Measurements from ENCODE around the gene ZNF469. TPM values are rescaled to one million over a fixed set of nuclear protein-coding genes. Genes with fewer than 3 reads are reported as not detected.

ZNF469 gene
- total and polyA plus RNA-seq, 2 donors (not counting 3 experiments of a cell fraction or from before 2014, with no cell fraction given): 0.90 to 5.7 TPM

GRCh38 chr16:88403794-88404581 lies 21.2 kb downstream of the ZNF469 start:
- DNase-seq (ENCODE audit: low read depth, low spot score) (no peak), FAIRE-seq (no peak)
- Histone ChIP-seq H3K36me3 (ENCODE audit: control insufficient read depth in 2 of 2, extremely low read depth in 1 of 2, insufficient read depth in 2 of 2, low read length in 2 of 2) (no peaks in the 10 kb centered on the region), H3K4me2 (ENCODE audit: insufficient read depth, low read length) (no peak overlapping the region), H3K27me3 (ENCODE audit: control insufficient read depth in 2 of 2, insufficient read depth in 2 of 2, low read length in 2 of 2) (no peaks in the 10 kb centered on the region), H3K27ac (ENCODE audit: insufficient read depth, low read depth, low read length) (no peak overlapping the region), H3K9me3 (replicated peaks; ENCODE audit: control insufficient read depth, insufficient read depth, low read length) (no peaks in the 10 kb centered on the region), H3K9me1 (replicated peaks; ENCODE audit: control insufficient read depth, extremely low read depth, insufficient read depth, low read length) (no peaks in the 10 kb centered on the region), H2AFZ (ENCODE audit: low read depth, low read length) (no peak overlapping the region), H3K79me2 (ENCODE audit: control insufficient read depth, insufficient read depth, low read length) (no peaks in the 10 kb centered on the region), H4K20me1 (replicated peaks; ENCODE audit: control insufficient read depth, extremely low read depth, insufficient read depth, low read length) (no peaks in the 10 kb centered on the region), H3K4me3 (replicated peaks in 1 of 3; ENCODE audit: insufficient read depth in 1 of 3, low read depth in 1 of 3, low read length in 3 of 3) (no peak overlapping the region), H3K9ac (replicated peaks; ENCODE audit: extremely low read depth, insufficient read depth, low read length) (no peak overlapping the region), H3K4me1 (ENCODE audit: control insufficient read depth, extremely low read depth, insufficient read depth, low read length) (no peaks in the 10 kb centered on the region)
- TF ChIP-seq POLR2AphosphoS5 (IDR thresholded peaks at IDR 0.05; ENCODE audit: insufficient read depth, low read depth, low read length) (no peak), CTCF (IDR thresholded peaks at IDR 0.05; ENCODE audit: extremely low read depth in 1 of 2, insufficient read depth in 1 of 2, low read depth in 1 of 2, low read length in 2 of 2) (no peak), MYC (IDR thresholded peaks at IDR 0.05; ENCODE audit: low read depth, low read length) (no peak), EZH2 (IDR thresholded peaks at IDR 0.05; ENCODE audit: borderline replicate concordance, low read depth, low read length, severe bottlenecking) (no peak), JUN (IDR thresholded peaks at IDR 0.05; ENCODE audit: borderline replicate concordance, insufficient read depth, insufficient read length, low read depth) (no peak), GATA2 (IDR thresholded peaks at IDR 0.05; ENCODE audit: insufficient read depth, insufficient read length, low read depth, low read length) (no peak), POLR2A (IDR thresholded peaks at IDR 0.05; ENCODE audit: low read depth, low read length) (no peak)
- BruUV-seq (replicated peaks): no TSS peak
- dilution Hi-C loops (cut with MboI; ENCODE audit: extremely low pct_ligation_motif_present, low sequenced_read_pairs) (no loop called here), intact Hi-C loops (cut with micrococcal nuclease) (no loop called here)
- POLR2A ChIA-PET: no interaction called here
- CTCF ChIA-PET: interaction anchor here (0.6 kb wide), 1 partner anchor 464 kb away, joined by 3 read pairs; no protein-coding TSS in a partner anchor
